HG02852 (cell line): ENCODE measurements around the gene ZFYVE9.
A peak's percentile ranks its signal among the peaks of the same experiment; 100 is the strongest.
"Not testable (repeated sequence)": the region's sequence is repeated elsewhere in the genome, so short reads cannot be mapped to it uniquely, and the experiment has no call there.

ENCODE experiments used
- ATAC-seq: cut with Tn5 transposase; IDR thresholded peaks from one replicate; pipeline ENCODE4 v1.9.1; 2021; ENCODE audit warnings: mild to moderate bottlenecking, moderate library complexity; ENCODE audit not compliant: unreplicated experiment

ZFYVE9 gene

GRCh38 chr1:52142220-52143183, 613 bp downstream of the ZFYVE9 start:
- peak; percentile 51 for ATAC-seq

GRCh38 chr1:52145137-52145536, 3.2 kb downstream of the ZFYVE9 start:
- ATAC-seq = no peak

- not testable (repeated sequence) for ATAC-seq
Measured at GRCh38 chr1:52150445-52150844, 8.6 kb downstream of the ZFYVE9 start.

- no peak for ATAC-seq
Measured at GRCh38 chr1:52150946-52151345, 9.1 kb downstream of the ZFYVE9 start.

- ATAC-seq = no peak
Measured at GRCh38 chr1:52152572-52152971, 10.7 kb downstream of the ZFYVE9 start.

- no peak for ATAC-seq
Measured at GRCh38 chr1:52153010-52153409, 11.1 kb downstream of the ZFYVE9 start.

- no peak for ATAC-seq
Measured at GRCh38 chr1:52153898-52154297, 12.0 kb downstream of the ZFYVE9 start.

- ATAC-seq = no peak
Measured at GRCh38 chr1:52156460-52156859, 14.6 kb downstream of the ZFYVE9 start.

GRCh38 chr1:52157582-52157981, 15.7 kb downstream of the ZFYVE9 start:
- ATAC-seq = no peak

GRCh38 chr1:52158218-52158617, 16.3 kb downstream of the ZFYVE9 start:
- no peak for ATAC-seq

- ATAC-seq = no peak
Measured at GRCh38 chr1:52159033-52159789, 17.3 kb downstream of the ZFYVE9 start.

GRCh38 chr1:52162947-52163346, 21.1 kb downstream of the ZFYVE9 start:
- ATAC-seq = no peak

GRCh38 chr1:52164604-52165003, 22.7 kb downstream of the ZFYVE9 start:
- no peak for ATAC-seq

- no peak for ATAC-seq
Measured at GRCh38 chr1:52166996-52167753, 25.3 kb downstream of the ZFYVE9 start.

- ATAC-seq = no peak
Measured at GRCh38 chr1:52168373-52169080, 26.6 kb downstream of the ZFYVE9 start.

- ATAC-seq = not testable (repeated sequence)
Measured at GRCh38 chr1:52171149-52171548, 29.3 kb downstream of the ZFYVE9 start.

- no peak for ATAC-seq
Measured at GRCh38 chr1:52179073-52179472, 37.2 kb downstream of the ZFYVE9 start.

- ATAC-seq = no peak
Measured at GRCh38 chr1:52180176-52180575, 38.3 kb downstream of the ZFYVE9 start.

GRCh38 chr1:52181759-52182158, 39.9 kb downstream of the ZFYVE9 start:
- not testable (repeated sequence) for ATAC-seq

GRCh38 chr1:52182328-52182727, 40.4 kb downstream of the ZFYVE9 start:
- not testable (repeated sequence) for ATAC-seq
